HCT116 (cell line): ENCODE data around the gene EPYC. TPM values are rescaled to one million over a fixed set of nuclear protein-coding genes. Genes with fewer than 3 reads are reported as not detected.

Experiments used
- ATAC-seq: fragments of 200-7000 bp; cut with Tn5 transposase; 2 replicates; pipeline ENCODE4 v1.9.1; 2020; ENCODE audit warnings: mild to moderate bottlenecking, moderate library complexity
- BruUV-seq: library from RNA; stranded (reverse); fragments of 400-500 nt; replicated peaks from 2 replicates; lab custom pipeline; 2021; lab: Mats Ljungman, UMichigan
- CTCF ChIA-PET: fragments of 300-600 bp; sonication (Branson Sonifier 250); formaldehyde crosslinking; loops from one replicate; lab custom pipeline; 2021; ENCODE audit warnings: antibody characterized with exemption; lab: Charles Lee
- POLR2A ChIA-PET: fragments of 300-600, 350-600 bp; sonication (Branson Sonifier 250); formaldehyde crosslinking; loops from one replicate; lab custom pipeline; 2021; ENCODE audit warnings: antibody characterized with exemption; lab: Charles Lee
- RAD21 ChIA-PET, 2 experiments: fragments of 300-600 bp; sonication (Branson Sonifier 250); formaldehyde crosslinking; loops; one replicate each; lab custom pipeline; 2023; ENCODE audit warnings: low total read pairs in 2 of 2; ENCODE audit not compliant: uncharacterized antibody in 2 of 2, unreplicated experiment in 2 of 2, low non-redundant PET in 1 of 2; lab: Charles Lee
- DNase-seq: peaks from one replicate; pipeline ENCODE4 v3.0.0-alpha.2; 2010; ENCODE audit warnings: low read depth, low spot score
- H2AFZ ChIP-seq: fragments of 200-600 bp; shearing (Covaris generic), sonication (generic); 2 replicates; pipeline ENCODE4 v1.6.1; 2017; ENCODE audit warnings: low read depth, mixed run types, mixed read lengths, antibody characterized with exemption, low read length; ENCODE audit not compliant: poor library complexity, severe bottlenecking
- H3K27ac ChIP-seq: 2 replicates; pipeline ENCODE4 v1.5.1; 2012; ENCODE audit warnings: low read depth, low read length
- H3K27me3 ChIP-seq: fragments of 200-600 bp; sonication (generic); 2 replicates; pipeline ENCODE4 v1.6.1; 2016; ENCODE audit warnings: mixed run types, low read length, mixed read lengths; ENCODE audit not compliant: insufficient read depth
- H3K36me3 ChIP-seq, 2 experiments: fragments of 200-500 bp in 1 of 2; fragments of 200-600 bp in 1 of 2; sonication (Bioruptor generic) in 1 of 2; sonication (generic) in 1 of 2; 2 replicates each; pipeline versions ENCODE4 v1.5.1 to v1.6.1; 2014 to 2016; ENCODE audit warnings: low read length in 2 of 2, inconsistent platforms in 1 of 2, mixed read lengths in 1 of 2, mixed run types in 1 of 2; ENCODE audit not compliant: insufficient read depth in 2 of 2, control insufficient read depth in 1 of 2
- H3K4me1 ChIP-seq, 2 experiments: fragments of 200-600 bp in 1 of 2; sonication (generic) in 1 of 2; 2 replicates each; pipeline versions ENCODE4 v1.5.1 to v1.6.1; 2012 to 2017; ENCODE audit warnings: low read length in 2 of 2, inconsistent platforms in 1 of 2, mild to moderate bottlenecking in 1 of 2, mixed read lengths in 1 of 2, mixed run types in 1 of 2, moderate library complexity in 1 of 2; ENCODE audit not compliant: insufficient read depth in 2 of 2, control insufficient read depth in 1 of 2
- H3K4me2 ChIP-seq: fragments of 200-600 bp; sonication (generic); 2 replicates; pipeline ENCODE4 v1.6.1; 2017; ENCODE audit warnings: mixed run types, low read length, mixed read lengths
- H3K4me3 ChIP-seq, 2 experiments: fragments of 200-600 bp in 1 of 2; sonication (generic) in 1 of 2; replicated peaks in 1 of 2; 2 replicates each; pipeline ENCODE4 v1.5.1; 2011 to 2016; ENCODE audit warnings: low read length in 2 of 2, control low read depth in 1 of 2, low read depth in 1 of 2, mild to moderate bottlenecking in 1 of 2, mixed read lengths in 1 of 2, mixed run types in 1 of 2
- H3K79me2 ChIP-seq: fragments of 200-600 bp; sonication (generic); 2 replicates; pipeline ENCODE4 v1.6.1; 2017; ENCODE audit warnings: mild to moderate bottlenecking, mixed run types, low read length, moderate library complexity, mixed read lengths; ENCODE audit not compliant: insufficient read depth
- H3K9ac ChIP-seq: fragments of 200-600 bp; sonication (generic); 2 replicates; pipeline ENCODE4 v1.6.1; 2016; ENCODE audit warnings: low read length, mixed read lengths
- H3K9me2 ChIP-seq: fragments of 200-600 bp; sonication (generic), shearing (Covaris generic); 2 replicates; pipeline ENCODE4 v1.6.1; 2017; ENCODE audit warnings: mixed run types, mild to moderate bottlenecking, moderate library complexity; ENCODE audit not compliant: insufficient read depth
- H3K9me3 ChIP-seq, 2 experiments: fragments of 200-500 bp in 1 of 2; fragments of 200-600 bp in 1 of 2; sonication (Bioruptor generic) in 1 of 2; sonication (generic) in 1 of 2; 2 replicates each; pipeline ENCODE4 v1.6.1; 2014 to 2017; ENCODE audit warnings: low read length in 2 of 2, mixed read lengths in 2 of 2, inconsistent platforms in 1 of 2, low read depth in 1 of 2, mild to moderate bottlenecking in 1 of 2, mixed run types in 1 of 2, moderate library complexity in 1 of 2; ENCODE audit not compliant: control insufficient read depth in 1 of 2, insufficient read depth in 1 of 2
- H4K20me1 ChIP-seq: fragments of 200-600 bp; sonication (generic), shearing (Covaris generic); 2 replicates; pipeline ENCODE4 v1.6.1; 2017; ENCODE audit warnings: mixed run types, mild to moderate bottlenecking, moderate library complexity; ENCODE audit not compliant: insufficient read depth
- ATF3 ChIP-seq: IDR thresholded peaks from 2 replicates; pipeline ENCODE4 v1.6.1; 2012
- CBX3 ChIP-seq: IDR thresholded peaks from 2 replicates; pipeline ENCODE4 v1.6.1; 2012; ENCODE audit warnings: low read depth
- ELF1 ChIP-seq: IDR thresholded peaks from 2 replicates; pipeline ENCODE4 v1.6.1; 2012; ENCODE audit warnings: low read depth, borderline replicate concordance
- EZH2 ChIP-seq: fragments of 200-600 bp; sonication (generic); IDR thresholded peaks from 2 replicates; pipeline ENCODE4 v1.6.1; 2017; ENCODE audit warnings: antibody characterized with exemption, mixed run types
- EZH2phosphoT487 ChIP-seq: fragments of 200-600 bp; IDR thresholded peaks from 2 replicates; pipeline ENCODE4 v1.6.1; 2018; ENCODE audit warnings: antibody characterized with exemption, borderline replicate concordance
- JUND ChIP-seq: IDR thresholded peaks from 2 replicates; pipeline ENCODE4 v1.6.1; 2012
- SP1 ChIP-seq: IDR thresholded peaks from 2 replicates; pipeline ENCODE4 v1.6.1; 2012; ENCODE audit warnings: low read depth
- SRF ChIP-seq: IDR thresholded peaks from 2 replicates; pipeline ENCODE4 v1.6.1; 2012; ENCODE audit warnings: low read depth
- YY1 ChIP-seq: IDR thresholded peaks from 2 replicates; pipeline ENCODE4 v1.6.1; 2011; ENCODE audit warnings: low read length, low read depth, moderate library complexity, mild to moderate bottlenecking; ENCODE audit not compliant: insufficient replicate concordance; ENCODE audit errors: extremely low read depth
- ZFX ChIP-seq: fragments of 450-650 bp; IDR thresholded peaks from 2 replicates; pipeline ENCODE4 v1.6.1; 2017
- intact Hi-C: fragments of 100-400 bp; cut with micrococcal nuclease; formaldehyde crosslinking; loops from 2 replicates; pipeline ENCODE4 v1.10.0; 2022
- total RNA-seq: library from RNA; stranded (reverse); gene quantifications from one replicate; pipeline ENCODE4 v1.2.1, GENCODE V29; 2021; ENCODE audit not compliant: unreplicated experiment
- TF ChIP-seq, protein P1 (sequence below): IDR thresholded peaks from 2 replicates; pipeline ENCODE4 v1.6.1; 2012; ENCODE audit warnings: low read depth

EPYC gene
- total RNA-seq, 1 experiment from 2014 or later: not detected

GRCh38 chr12:90984114-90984513 is 20.7 kb downstream of the EPYC start:
- no peak overlapping the region for H3K27ac ChIP-seq
- CTCF ChIA-PET: no interaction called here

DNA sequence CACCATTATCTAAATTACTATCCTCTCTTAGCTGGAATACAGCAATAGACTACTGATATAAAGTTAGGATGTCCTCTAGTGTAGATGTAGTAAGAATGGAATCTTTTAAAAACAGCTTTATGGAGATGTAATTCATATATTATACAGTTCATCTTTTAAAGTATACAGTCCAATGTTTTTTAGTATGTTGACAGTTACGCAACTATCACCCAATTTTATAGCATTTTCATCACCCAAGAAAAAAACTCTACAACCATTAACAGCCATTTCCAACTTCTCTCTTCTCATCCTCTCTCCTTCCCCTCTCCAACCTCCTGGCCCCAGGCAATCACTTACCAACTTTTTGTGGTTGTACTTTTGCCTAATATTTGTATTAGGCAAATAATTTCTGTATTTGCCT is 22.6 kb downstream of the EPYC start:
- H3K79me2 ChIP-seq: no peaks in the 10 kb centered on the region
- no peak overlapping the region for H3K9ac ChIP-seq
- TF ChIP-seq JUND: no peak
- no peak for TF ChIP-seq ATF3
- no peak for TF ChIP-seq SRF
- TF ChIP-seq, protein P1, sequence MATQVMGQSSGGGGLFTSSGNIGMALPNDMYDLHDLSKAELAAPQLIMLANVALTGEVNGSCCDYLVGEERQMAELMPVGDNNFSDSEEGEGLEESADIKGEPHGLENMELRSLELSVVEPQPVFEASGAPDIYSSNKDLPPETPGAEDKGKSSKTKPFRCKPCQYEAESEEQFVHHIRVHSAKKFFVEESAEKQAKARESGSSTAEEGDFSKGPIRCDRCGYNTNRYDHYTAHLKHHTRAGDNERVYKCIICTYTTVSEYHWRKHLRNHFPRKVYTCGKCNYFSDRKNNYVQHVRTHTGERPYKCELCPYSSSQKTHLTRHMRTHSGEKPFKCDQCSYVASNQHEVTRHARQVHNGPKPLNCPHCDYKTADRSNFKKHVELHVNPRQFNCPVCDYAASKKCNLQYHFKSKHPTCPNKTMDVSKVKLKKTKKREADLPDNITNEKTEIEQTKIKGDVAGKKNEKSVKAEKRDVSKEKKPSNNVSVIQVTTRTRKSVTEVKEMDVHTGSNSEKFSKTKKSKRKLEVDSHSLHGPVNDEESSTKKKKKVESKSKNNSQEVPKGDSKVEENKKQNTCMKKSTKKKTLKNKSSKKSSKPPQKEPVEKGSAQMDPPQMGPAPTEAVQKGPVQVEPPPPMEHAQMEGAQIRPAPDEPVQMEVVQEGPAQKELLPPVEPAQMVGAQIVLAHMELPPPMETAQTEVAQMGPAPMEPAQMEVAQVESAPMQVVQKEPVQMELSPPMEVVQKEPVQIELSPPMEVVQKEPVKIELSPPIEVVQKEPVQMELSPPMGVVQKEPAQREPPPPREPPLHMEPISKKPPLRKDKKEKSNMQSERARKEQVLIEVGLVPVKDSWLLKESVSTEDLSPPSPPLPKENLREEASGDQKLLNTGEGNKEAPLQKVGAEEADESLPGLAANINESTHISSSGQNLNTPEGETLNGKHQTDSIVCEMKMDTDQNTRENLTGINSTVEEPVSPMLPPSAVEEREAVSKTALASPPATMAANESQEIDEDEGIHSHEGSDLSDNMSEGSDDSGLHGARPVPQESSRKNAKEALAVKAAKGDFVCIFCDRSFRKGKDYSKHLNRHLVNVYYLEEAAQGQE: no peak
- no peak for TF ChIP-seq EZH2
- TF ChIP-seq YY1: no peak
- no peak for TF ChIP-seq EZH2phosphoT487
- TF ChIP-seq ZFX: no peak
- no peak for TF ChIP-seq SP1
- TF ChIP-seq ELF1: no peak
- ChIA-PET POLR2A (no interaction called here), RAD21 (no interaction called here), CTCF (no interaction called here)
- no peaks in the 10 kb centered on the region for H3K36me3 ChIP-seq
- H3K9me2 ChIP-seq: no peaks in the 10 kb centered on the region
- ATAC-seq: no peak
- H4K20me1 ChIP-seq: no peaks in the 10 kb centered on the region
- H3K4me2 ChIP-seq: no peak overlapping the region
- no peaks in the 10 kb centered on the region for H3K27me3 ChIP-seq
- H2AFZ ChIP-seq: no peak overlapping the region
- no peak overlapping the region for H3K4me3 ChIP-seq
- no peak overlapping the region for H3K27ac ChIP-seq
- H3K9me3 ChIP-seq: no peaks in the 10 kb centered on the region; a peak in 1 of 4 replicates
- no peaks in the 10 kb centered on the region for H3K4me1 ChIP-seq
- no peak for DNase-seq
- no TSS peak for BruUV-seq
- intact Hi-C loops: no loop called here

More at GRCh38 chr12:90984114-90984513, 20.7 kb downstream of the EPYC start:
- ChIA-PET POLR2A (no interaction called here), RAD21 (no interaction called here)
- intact Hi-C loops: no loop called here
- Histone ChIP-seq H3K79me2 (no peaks in the 10 kb centered on the region), H3K4me1 (no peaks in the 10 kb centered on the region), H3K27me3 (no peaks in the 10 kb centered on the region), H3K4me2 (no peak overlapping the region), H3K9ac (no peak overlapping the region), H3K9me2 (no peaks in the 10 kb centered on the region), H3K9me3 (no peaks in the 10 kb centered on the region; a peak in 1 of 4 replicates), H2AFZ (no peak overlapping the region), H4K20me1 (no peaks in the 10 kb centered on the region), H3K36me3 (no peaks in the 10 kb centered on the region), H3K4me3 (no peak overlapping the region)
- TF ChIP-seq YY1 (no peak), CBX3 (no peak)
- no TSS peak for BruUV-seq
- no peak for DNase-seq
- ATAC-seq: no peak
